HEK293 (cell line): ENCODE results near the gene DGKZ.

Source experiments
- GLIS1 ChIP-seq: fragments of 450-650 bp; formaldehyde crosslinking; IDR thresholded peaks from 2 replicates; pipeline ENCODE4 v1.5.1; 2016; ENCODE audit warnings: missing biosample characterization, missing genetic modification characterization
- KLF7 ChIP-seq: fragments of 450-650 bp; formaldehyde crosslinking; IDR thresholded peaks from 2 replicates; pipeline ENCODE4 v1.5.1; 2016; ENCODE audit warnings: missing biosample characterization, missing genetic modification characterization, borderline replicate concordance
- KLF9 ChIP-seq: fragments of 450-650 bp; formaldehyde crosslinking; IDR thresholded peaks from 2 replicates; pipeline ENCODE4 v1.5.1; 2016; ENCODE audit warnings: missing biosample characterization, missing genetic modification characterization, low read depth
- PRDM6 ChIP-seq: fragments of 450-650 bp; formaldehyde crosslinking; IDR thresholded peaks from 2 replicates; pipeline ENCODE4 v1.5.1; 2017; ENCODE audit warnings: missing biosample characterization, missing genetic modification characterization
- REPIN1 ChIP-seq: fragments of 450-650 bp; formaldehyde crosslinking; IDR thresholded peaks from 2 replicates; pipeline ENCODE4 v1.5.1; 2017; ENCODE audit warnings: missing biosample characterization, missing genetic modification characterization, low read depth
- SCRT2 ChIP-seq: fragments of 450-650 bp; formaldehyde crosslinking; IDR thresholded peaks from 2 replicates; pipeline ENCODE4 v1.5.1; 2016; ENCODE audit warnings: missing biosample characterization, missing genetic modification characterization
- ZBTB48 ChIP-seq: fragments of 450-650 bp; formaldehyde crosslinking; IDR thresholded peaks from 2 replicates; pipeline ENCODE4 v1.5.1; 2016; ENCODE audit warnings: missing biosample characterization, missing genetic modification characterization
- ZFHX2 ChIP-seq: fragments of 450-650 bp; formaldehyde crosslinking; conservative IDR thresholded peaks from 2 replicates; pipeline ENCODE4 v1.5.1; 2016; ENCODE audit warnings: missing biosample characterization, missing genetic modification characterization
- ZNF138 ChIP-seq: fragments of 450-650 bp; formaldehyde crosslinking; IDR thresholded peaks from 2 replicates; pipeline ENCODE4 v1.5.1; 2016; ENCODE audit warnings: missing biosample characterization, missing genetic modification characterization, borderline replicate concordance
- ZNF148 ChIP-seq: fragments of 450-650 bp; formaldehyde crosslinking; IDR thresholded peaks from 2 replicates; pipeline ENCODE4 v1.5.0; 2017; ENCODE audit warnings: missing biosample characterization, missing genetic modification characterization, borderline replicate concordance
- ZNF155 ChIP-seq: fragments of 450-650 bp; formaldehyde crosslinking; IDR thresholded peaks from 2 replicates; pipeline ENCODE4 v1.5.1; 2016; ENCODE audit warnings: missing biosample characterization, missing genetic modification characterization
- ZNF19 ChIP-seq: fragments of 450-650 bp; formaldehyde crosslinking; IDR thresholded peaks from 2 replicates; pipeline ENCODE4; 2016; ENCODE audit warnings: missing biosample characterization, missing genetic modification characterization, low read depth
- ZNF239 ChIP-seq: fragments of 450-650 bp; formaldehyde crosslinking; IDR thresholded peaks from 2 replicates; pipeline ENCODE4 v1.5.1; 2016; ENCODE audit warnings: missing biosample characterization, missing genetic modification characterization
- ZNF335 ChIP-seq: fragments of 450-650 bp; formaldehyde crosslinking; conservative IDR thresholded peaks from 2 replicates; pipeline ENCODE4 v1.5.1; 2016; ENCODE audit warnings: missing biosample characterization, missing genetic modification characterization
- ZNF544 ChIP-seq: fragments of 450-650 bp; formaldehyde crosslinking; IDR thresholded peaks from 2 replicates; pipeline ENCODE4 v1.5.0; 2017; ENCODE audit warnings: missing biosample characterization, missing genetic modification characterization
- ZNF549 ChIP-seq: fragments of 450-650 bp; IDR thresholded peaks from 2 replicates; pipeline ENCODE4 v1.5.1; 2018; ENCODE audit warnings: missing biosample characterization, missing genetic modification characterization, mild to moderate bottlenecking, inconsistent platforms, moderate library complexity
- ZNF704 ChIP-seq: fragments of 450-650 bp; formaldehyde crosslinking; IDR thresholded peaks from 2 replicates; pipeline ENCODE4 v1.5.1; 2016; ENCODE audit warnings: missing biosample characterization, missing genetic modification characterization
- ZNF707 ChIP-seq: fragments of 450-650 bp; formaldehyde crosslinking; IDR thresholded peaks from 2 replicates; pipeline ENCODE4 v1.5.1; 2016; ENCODE audit warnings: missing biosample characterization, missing genetic modification characterization
- ZNF76 ChIP-seq: fragments of 450-650 bp; formaldehyde crosslinking; IDR thresholded peaks from 2 replicates; pipeline ENCODE4; 2016; ENCODE audit warnings: low read depth, missing biosample characterization, missing genetic modification characterization, borderline replicate concordance
- ZNF837 ChIP-seq: fragments of 450-650 bp; formaldehyde crosslinking; IDR thresholded peaks from 2 replicates; pipeline ENCODE4 v1.5.1; 2016; ENCODE audit warnings: missing biosample characterization, missing genetic modification characterization
- ZSCAN18 ChIP-seq: fragments of 450-650 bp; formaldehyde crosslinking; IDR thresholded peaks from 2 replicates; pipeline ENCODE4 v1.5.1; 2016; ENCODE audit warnings: missing biosample characterization, missing genetic modification characterization
- TF ChIP-seq, protein P1 (sequence below): fragments of 450-650 bp; formaldehyde crosslinking; IDR thresholded peaks from 2 replicates; pipeline ENCODE4 v1.5.1; 2016; ENCODE audit warnings: missing biosample characterization, missing genetic modification characterization
- TF ChIP-seq, protein P2 (sequence below): fragments of 450-650 bp; formaldehyde crosslinking; IDR thresholded peaks from 2 replicates; pipeline ENCODE4 v1.5.1; 2016; ENCODE audit warnings: missing biosample characterization, missing genetic modification characterization, borderline replicate concordance
- TF ChIP-seq, protein P3 (sequence below): fragments of 450-650 bp; formaldehyde crosslinking; IDR thresholded peaks from 2 replicates; pipeline ENCODE4 v1.5.1; 2017; ENCODE audit warnings: missing biosample characterization, missing genetic modification characterization

DGKZ gene

DNA sequence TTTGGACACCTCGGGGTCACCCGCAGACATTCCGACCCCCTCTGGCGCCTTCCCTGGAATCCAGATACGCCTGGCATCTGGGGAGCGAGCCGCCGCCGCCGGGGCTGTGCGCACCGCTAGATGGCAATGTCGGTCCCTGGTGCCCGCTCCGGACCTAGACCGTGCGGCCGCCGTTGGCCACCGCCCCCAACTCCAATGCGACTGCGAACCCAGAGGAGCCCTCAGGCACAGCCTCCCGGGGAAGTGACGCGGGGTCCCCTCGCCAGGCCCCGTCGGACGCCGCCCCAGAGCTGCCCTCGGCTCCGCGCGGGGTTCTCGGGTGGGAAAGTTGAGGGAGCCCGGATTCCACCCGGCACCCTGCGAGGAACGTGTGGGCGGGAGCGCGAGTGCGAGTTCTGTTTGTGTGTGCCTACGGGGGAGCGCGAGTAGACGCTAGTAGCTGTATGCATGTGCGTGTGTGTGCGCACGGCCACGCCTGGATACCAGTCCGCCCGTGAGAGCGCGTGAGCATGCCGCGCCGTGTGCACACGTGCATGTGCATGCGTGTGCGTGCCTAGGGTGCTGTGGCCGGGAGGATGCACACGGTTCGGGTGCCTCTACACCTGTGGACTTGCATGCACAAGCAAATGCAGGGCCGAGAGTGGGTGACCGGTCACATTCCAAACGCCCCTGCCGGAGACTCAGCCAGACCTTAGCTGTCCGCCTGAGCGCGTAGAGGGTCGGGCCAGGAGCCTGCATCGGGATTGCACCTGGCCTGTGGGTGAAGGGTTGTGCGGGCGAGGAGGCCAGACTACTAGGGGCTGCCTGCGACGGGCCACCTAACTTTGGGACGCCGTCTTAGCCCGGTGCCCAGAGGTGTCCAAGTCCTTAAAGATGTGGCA is 42.4 kb downstream of the DGKZ start (continued):
- TF ChIP-seq KLF7 (tag by site-specific recombination) (peak; percentile 22; the same call in 1 of the 2 replicates), ZNF148 (no peak), SCRT2 (tag by site-specific recombination) (peak; percentile 36; the same call in 1 of the 2 replicates), ZNF239 (tag by site-specific recombination) (no peak), ZNF707 (no peak), ZNF704 (tag by site-specific recombination) (no peak), ZBTB48 (tag by site-specific recombination) (0 out of 2 replicates have a peak, but pooled peaks have one; percentile 59), KLF9 (tag by site-specific recombination) (peak; percentile 65), ZNF837 (tag by site-specific recombination) (no peak), ZNF138 (no peak), ZSCAN18 (no peak), REPIN1 (tag by site-specific recombination) (no peak), ZNF544 (no peak), PRDM6 (tag by site-specific recombination) (no peak), ZNF335 (tag by site-specific recombination) (peak; percentile 94), ZFHX2 (tag by site-specific recombination) (peak; percentile 79), ZNF19 (tag by site-specific recombination) (no peak), ZNF549 (tag by site-specific recombination) (no peak), ZNF155 (tag by site-specific recombination) (no peak), ZNF76 (no peak; the same call in 1 of the 2 replicates), GLIS1 (tag by site-specific recombination) (peak; percentile 92)
- TF ChIP-seq, protein P1, sequence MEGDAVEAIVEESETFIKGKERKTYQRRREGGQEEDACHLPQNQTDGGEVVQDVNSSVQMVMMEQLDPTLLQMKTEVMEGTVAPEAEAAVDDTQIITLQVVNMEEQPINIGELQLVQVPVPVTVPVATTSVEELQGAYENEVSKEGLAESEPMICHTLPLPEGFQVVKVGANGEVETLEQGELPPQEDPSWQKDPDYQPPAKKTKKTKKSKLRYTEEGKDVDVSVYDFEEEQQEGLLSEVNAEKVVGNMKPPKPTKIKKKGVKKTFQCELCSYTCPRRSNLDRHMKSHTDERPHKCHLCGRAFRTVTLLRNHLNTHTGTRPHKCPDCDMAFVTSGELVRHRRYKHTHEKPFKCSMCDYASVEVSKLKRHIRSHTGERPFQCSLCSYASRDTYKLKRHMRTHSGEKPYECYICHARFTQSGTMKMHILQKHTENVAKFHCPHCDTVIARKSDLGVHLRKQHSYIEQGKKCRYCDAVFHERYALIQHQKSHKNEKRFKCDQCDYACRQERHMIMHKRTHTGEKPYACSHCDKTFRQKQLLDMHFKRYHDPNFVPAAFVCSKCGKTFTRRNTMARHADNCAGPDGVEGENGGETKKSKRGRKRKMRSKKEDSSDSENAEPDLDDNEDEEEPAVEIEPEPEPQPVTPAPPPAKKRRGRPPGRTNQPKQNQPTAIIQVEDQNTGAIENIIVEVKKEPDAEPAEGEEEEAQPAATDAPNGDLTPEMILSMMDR (tag by site-specific recombination) = peak; percentile 92
- TF ChIP-seq, protein P2, sequence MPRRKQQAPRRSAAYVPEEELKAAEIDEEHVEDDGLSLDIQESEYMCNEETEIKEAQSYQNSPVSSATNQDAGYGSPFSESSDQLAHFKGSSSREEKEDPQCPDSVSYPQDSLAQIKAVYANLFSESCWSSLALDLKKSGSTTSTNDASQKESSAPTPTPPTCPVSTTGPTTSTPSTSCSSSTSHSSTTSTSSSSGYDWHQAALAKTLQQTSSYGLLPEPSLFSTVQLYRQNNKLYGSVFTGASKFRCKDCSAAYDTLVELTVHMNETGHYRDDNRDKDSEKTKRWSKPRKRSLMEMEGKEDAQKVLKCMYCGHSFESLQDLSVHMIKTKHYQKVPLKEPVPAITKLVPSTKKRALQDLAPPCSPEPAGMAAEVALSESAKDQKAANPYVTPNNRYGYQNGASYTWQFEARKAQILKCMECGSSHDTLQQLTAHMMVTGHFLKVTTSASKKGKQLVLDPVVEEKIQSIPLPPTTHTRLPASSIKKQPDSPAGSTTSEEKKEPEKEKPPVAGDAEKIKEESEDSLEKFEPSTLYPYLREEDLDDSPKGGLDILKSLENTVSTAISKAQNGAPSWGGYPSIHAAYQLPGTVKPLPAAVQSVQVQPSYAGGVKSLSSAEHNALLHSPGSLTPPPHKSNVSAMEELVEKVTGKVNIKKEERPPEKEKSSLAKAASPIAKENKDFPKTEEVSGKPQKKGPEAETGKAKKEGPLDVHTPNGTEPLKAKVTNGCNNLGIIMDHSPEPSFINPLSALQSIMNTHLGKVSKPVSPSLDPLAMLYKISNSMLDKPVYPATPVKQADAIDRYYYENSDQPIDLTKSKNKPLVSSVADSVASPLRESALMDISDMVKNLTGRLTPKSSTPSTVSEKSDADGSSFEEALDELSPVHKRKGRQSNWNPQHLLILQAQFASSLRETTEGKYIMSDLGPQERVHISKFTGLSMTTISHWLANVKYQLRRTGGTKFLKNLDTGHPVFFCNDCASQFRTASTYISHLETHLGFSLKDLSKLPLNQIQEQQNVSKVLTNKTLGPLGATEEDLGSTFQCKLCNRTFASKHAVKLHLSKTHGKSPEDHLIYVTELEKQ (tag by site-specific recombination) = no peak
- TF ChIP-seq, protein P3, sequence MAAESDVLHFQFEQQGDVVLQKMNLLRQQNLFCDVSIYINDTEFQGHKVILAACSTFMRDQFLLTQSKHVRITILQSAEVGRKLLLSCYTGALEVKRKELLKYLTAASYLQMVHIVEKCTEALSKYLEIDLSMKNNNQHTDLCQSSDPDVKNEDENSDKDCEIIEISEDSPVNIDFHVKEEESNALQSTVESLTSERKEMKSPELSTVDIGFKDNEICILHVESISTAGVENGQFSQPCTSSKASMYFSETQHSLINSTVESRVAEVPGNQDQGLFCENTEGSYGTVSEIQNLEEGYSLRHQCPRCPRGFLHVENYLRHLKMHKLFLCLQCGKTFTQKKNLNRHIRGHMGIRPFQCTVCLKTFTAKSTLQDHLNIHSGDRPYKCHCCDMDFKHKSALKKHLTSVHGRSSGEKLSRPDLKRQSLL (tag by site-specific recombination) = no peak
